Liver (tissue), 3 donors: ENCODE results near the gene MCF2L.

ENCODE experiments used
- EGR1 ChIP-seq, 2 donors: IDR thresholded peaks; 2 replicates each; pipeline ENCODE4 v1.6.1; 2016 to 2018; ENCODE audit warnings: antibody characterized with exemption in 2 of 2, low read depth in 2 of 2
- FOXA1 ChIP-seq: IDR thresholded peaks from 2 replicates; pipeline ENCODE4 v1.6.1; 2016; ENCODE audit warnings: antibody characterized with exemption
- GABPA ChIP-seq, 2 donors: IDR thresholded peaks in 1 of 2; conservative IDR thresholded peaks in 1 of 2; 2 replicates each; pipeline ENCODE4 v1.6.1; 2016; ENCODE audit warnings: antibody characterized with exemption in 2 of 2, mild to moderate bottlenecking in 1 of 2, moderate library complexity in 1 of 2
- MAX ChIP-seq: IDR thresholded peaks from 2 replicates; pipeline ENCODE4 v1.6.1; 2016; ENCODE audit warnings: antibody characterized with exemption
- NR2F2 ChIP-seq: IDR thresholded peaks from 2 replicates; pipeline ENCODE4 v1.6.1; 2016; ENCODE audit warnings: antibody characterized with exemption
- RAD21 ChIP-seq, 2 donors: IDR thresholded peaks; 2 replicates each; pipeline ENCODE4 v1.6.1; 2016; ENCODE audit warnings: antibody characterized with exemption in 2 of 2, mild to moderate bottlenecking in 2 of 2
- RXRA ChIP-seq, 2 donors: IDR thresholded peaks; 2 replicates each; pipeline ENCODE4 v1.6.1; 2017 to 2018; ENCODE audit warnings: antibody characterized with exemption in 2 of 2, mild to moderate bottlenecking in 1 of 2
- SP1 ChIP-seq: IDR thresholded peaks from 2 replicates; pipeline ENCODE4 v1.6.1; 2018; ENCODE audit warnings: antibody characterized with exemption, mild to moderate bottlenecking
- TAF1 ChIP-seq: conservative IDR thresholded peaks from 2 replicates; pipeline ENCODE4 v1.6.1; 2016; ENCODE audit warnings: antibody characterized with exemption, mild to moderate bottlenecking
- YY1 ChIP-seq: IDR thresholded peaks from 2 replicates; pipeline ENCODE4 v1.6.1; 2016; ENCODE audit warnings: antibody characterized with exemption, mild to moderate bottlenecking
- TF ChIP-seq, protein P1 (sequence below): fragments of 150-350 bp; IDR thresholded peaks from 2 replicates; pipeline ENCODE4 v1.5.1; 2017; ENCODE audit warnings: improper control_type of control experiment, low read depth, low read length; ENCODE audit not compliant: missing input control
- TF ChIP-seq, protein P2 (sequence below): IDR thresholded peaks from 2 replicates; pipeline ENCODE4 v1.6.1; 2016; ENCODE audit warnings: antibody characterized with exemption, mild to moderate bottlenecking
- TF ChIP-seq, protein P3 (sequence below): IDR thresholded peaks from 2 replicates; pipeline ENCODE4 v1.6.1; 2016; ENCODE audit warnings: antibody characterized with exemption
- donor health status: healthy.
- donor health status: healthy.

- TF ChIP-seq, protein P1, sequence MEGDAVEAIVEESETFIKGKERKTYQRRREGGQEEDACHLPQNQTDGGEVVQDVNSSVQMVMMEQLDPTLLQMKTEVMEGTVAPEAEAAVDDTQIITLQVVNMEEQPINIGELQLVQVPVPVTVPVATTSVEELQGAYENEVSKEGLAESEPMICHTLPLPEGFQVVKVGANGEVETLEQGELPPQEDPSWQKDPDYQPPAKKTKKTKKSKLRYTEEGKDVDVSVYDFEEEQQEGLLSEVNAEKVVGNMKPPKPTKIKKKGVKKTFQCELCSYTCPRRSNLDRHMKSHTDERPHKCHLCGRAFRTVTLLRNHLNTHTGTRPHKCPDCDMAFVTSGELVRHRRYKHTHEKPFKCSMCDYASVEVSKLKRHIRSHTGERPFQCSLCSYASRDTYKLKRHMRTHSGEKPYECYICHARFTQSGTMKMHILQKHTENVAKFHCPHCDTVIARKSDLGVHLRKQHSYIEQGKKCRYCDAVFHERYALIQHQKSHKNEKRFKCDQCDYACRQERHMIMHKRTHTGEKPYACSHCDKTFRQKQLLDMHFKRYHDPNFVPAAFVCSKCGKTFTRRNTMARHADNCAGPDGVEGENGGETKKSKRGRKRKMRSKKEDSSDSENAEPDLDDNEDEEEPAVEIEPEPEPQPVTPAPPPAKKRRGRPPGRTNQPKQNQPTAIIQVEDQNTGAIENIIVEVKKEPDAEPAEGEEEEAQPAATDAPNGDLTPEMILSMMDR, result no peak
- TF ChIP-seq, protein P2, sequence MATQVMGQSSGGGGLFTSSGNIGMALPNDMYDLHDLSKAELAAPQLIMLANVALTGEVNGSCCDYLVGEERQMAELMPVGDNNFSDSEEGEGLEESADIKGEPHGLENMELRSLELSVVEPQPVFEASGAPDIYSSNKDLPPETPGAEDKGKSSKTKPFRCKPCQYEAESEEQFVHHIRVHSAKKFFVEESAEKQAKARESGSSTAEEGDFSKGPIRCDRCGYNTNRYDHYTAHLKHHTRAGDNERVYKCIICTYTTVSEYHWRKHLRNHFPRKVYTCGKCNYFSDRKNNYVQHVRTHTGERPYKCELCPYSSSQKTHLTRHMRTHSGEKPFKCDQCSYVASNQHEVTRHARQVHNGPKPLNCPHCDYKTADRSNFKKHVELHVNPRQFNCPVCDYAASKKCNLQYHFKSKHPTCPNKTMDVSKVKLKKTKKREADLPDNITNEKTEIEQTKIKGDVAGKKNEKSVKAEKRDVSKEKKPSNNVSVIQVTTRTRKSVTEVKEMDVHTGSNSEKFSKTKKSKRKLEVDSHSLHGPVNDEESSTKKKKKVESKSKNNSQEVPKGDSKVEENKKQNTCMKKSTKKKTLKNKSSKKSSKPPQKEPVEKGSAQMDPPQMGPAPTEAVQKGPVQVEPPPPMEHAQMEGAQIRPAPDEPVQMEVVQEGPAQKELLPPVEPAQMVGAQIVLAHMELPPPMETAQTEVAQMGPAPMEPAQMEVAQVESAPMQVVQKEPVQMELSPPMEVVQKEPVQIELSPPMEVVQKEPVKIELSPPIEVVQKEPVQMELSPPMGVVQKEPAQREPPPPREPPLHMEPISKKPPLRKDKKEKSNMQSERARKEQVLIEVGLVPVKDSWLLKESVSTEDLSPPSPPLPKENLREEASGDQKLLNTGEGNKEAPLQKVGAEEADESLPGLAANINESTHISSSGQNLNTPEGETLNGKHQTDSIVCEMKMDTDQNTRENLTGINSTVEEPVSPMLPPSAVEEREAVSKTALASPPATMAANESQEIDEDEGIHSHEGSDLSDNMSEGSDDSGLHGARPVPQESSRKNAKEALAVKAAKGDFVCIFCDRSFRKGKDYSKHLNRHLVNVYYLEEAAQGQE, result no peak
- TF ChIP-seq GABPA (IDR thresholded peaks at IDR 0.05 in 1 of 2, conservative IDR thresholded peaks at IDR 0.05 in 1 of 2) (no peak), EGR1 (IDR thresholded peaks at IDR 0.05; ENCODE audit: low read depth in 2 of 2) (no peak), RXRA (IDR thresholded peaks at IDR 0.05) (no peak), YY1 (no peak), FOXA1 (no peak), SP1 (no peak), NR2F2 (no peak), RAD21 (IDR thresholded peaks at IDR 0.05) (no peak), MAX (no peak), TAF1 (no peak)
- TF ChIP-seq, protein P3, sequence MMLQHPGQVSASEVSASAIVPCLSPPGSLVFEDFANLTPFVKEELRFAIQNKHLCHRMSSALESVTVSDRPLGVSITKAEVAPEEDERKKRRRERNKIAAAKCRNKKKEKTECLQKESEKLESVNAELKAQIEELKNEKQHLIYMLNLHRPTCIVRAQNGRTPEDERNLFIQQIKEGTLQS, result no peak
Measured at GRCh38 chr13:113061796-113062425, 92.9 kb downstream of the MCF2L start.
